Mesenchymal stem cell (in vitro differentiated cells and primary cell): ENCODE data around the gene CDH3.

Experiments
- DNase-seq: peaks from one replicate; pipeline ENCODE4 v3.0.0-alpha.2; 2013
- H2AFZ ChIP-seq: one replicate; pipeline ENCODE4 v1.6.1; 2013; ENCODE audit warnings: low read depth, mild to moderate bottlenecking, control low read depth, inconsistent platforms, low read length, moderate library complexity
- H2AK5ac ChIP-seq: 2 replicates; pipeline ENCODE4 v1.6.1; 2013; ENCODE audit warnings: low read length, moderate library complexity, mild to moderate bottlenecking, inconsistent platforms; ENCODE audit not compliant: severe bottlenecking
- H2BK120ac ChIP-seq: one replicate; pipeline ENCODE4 v1.6.1; 2013; ENCODE audit warnings: low read depth, mild to moderate bottlenecking, inconsistent platforms, low read length, moderate library complexity
- H2BK12ac ChIP-seq, 2 experiments: one replicate each; pipeline ENCODE4 v1.6.1; 2013; ENCODE audit warnings: inconsistent platforms in 2 of 2, low read length in 2 of 2, mild to moderate bottlenecking in 2 of 2, moderate library complexity in 2 of 2, control low read depth in 1 of 2
- H2BK15ac ChIP-seq: one replicate; pipeline ENCODE4 v1.6.1; 2013; ENCODE audit warnings: mild to moderate bottlenecking, low read depth, inconsistent platforms; ENCODE audit not compliant: poor library complexity, severe bottlenecking
- H2BK5ac ChIP-seq: 2 replicates; pipeline ENCODE4 v1.6.1; 2013; ENCODE audit warnings: low read depth, mild to moderate bottlenecking, low read length, control low read depth, inconsistent platforms; ENCODE audit not compliant: poor library complexity, severe bottlenecking
- H3K14ac ChIP-seq, 2 experiments: one replicate each; pipeline ENCODE4 v1.6.1; 2013; ENCODE audit warnings: inconsistent platforms in 2 of 2, low read length in 2 of 2, control low read depth in 1 of 2, mild to moderate bottlenecking in 1 of 2, moderate library complexity in 1 of 2
- H3K18ac ChIP-seq, 2 experiments: one replicate each; pipeline ENCODE4 v1.6.1; 2013; ENCODE audit warnings: inconsistent platforms in 2 of 2, low read length in 2 of 2, control low read depth in 1 of 2, low read depth in 1 of 2, mild to moderate bottlenecking in 1 of 2
- H3K23ac ChIP-seq, 2 experiments: one replicate each; pipeline ENCODE4 v1.6.1; 2013; ENCODE audit warnings: inconsistent platforms in 2 of 2, low read length in 2 of 2, mild to moderate bottlenecking in 2 of 2, moderate library complexity in 2 of 2, control low read depth in 1 of 2
- H3K27ac ChIP-seq: 2 replicates; pipeline ENCODE4 v1.5.1; 2013; ENCODE audit warnings: mild to moderate bottlenecking, moderate library complexity, low read length, control low read depth, inconsistent platforms; ENCODE audit not compliant: poor library complexity, severe bottlenecking
- H3K27me3 ChIP-seq, 2 experiments: 2 replicates each; pipeline versions ENCODE4 v1.6.1 to v1.7.0; 2013; ENCODE audit warnings: low read length in 2 of 2, mild to moderate bottlenecking in 2 of 2, moderate library complexity in 2 of 2, control low read depth in 1 of 2, inconsistent platforms in 1 of 2; ENCODE audit not compliant: control insufficient read depth in 1 of 2, insufficient read depth in 1 of 2
- H3K36me3 ChIP-seq, 2 experiments: 2 replicates each; pipeline versions ENCODE4 v1.6.1 to v1.7.0; 2013; ENCODE audit warnings: low read length in 2 of 2, control low read depth in 1 of 2, inconsistent platforms in 1 of 2, low read depth in 1 of 2, mild to moderate bottlenecking in 1 of 2; ENCODE audit not compliant: insufficient read depth in 2 of 2, control insufficient read depth in 1 of 2
- H3K4ac ChIP-seq, 2 experiments: one replicate each; pipeline ENCODE4 v1.6.1; 2013; ENCODE audit warnings: inconsistent platforms in 2 of 2, low read length in 2 of 2, mild to moderate bottlenecking in 2 of 2, moderate library complexity in 2 of 2, control low read depth in 1 of 2, low read depth in 1 of 2
- H3K4me1 ChIP-seq: 2 replicates; pipeline ENCODE4 v1.6.1; 2013; ENCODE audit warnings: low read depth, low read length, control low read depth; ENCODE audit not compliant: control insufficient read depth, insufficient read depth
- H3K4me2 ChIP-seq: 2 replicates; pipeline ENCODE4 v1.6.1; 2013; ENCODE audit warnings: low read length, mild to moderate bottlenecking, inconsistent platforms; ENCODE audit not compliant: poor library complexity, severe bottlenecking
- H3K4me3 ChIP-seq, 2 experiments: 2 replicates each; pipeline versions ENCODE4 v1.5.1 to v1.7.0; 2013; ENCODE audit warnings: low read length in 2 of 2, mild to moderate bottlenecking in 2 of 2, control low read depth in 1 of 2, low read depth in 1 of 2; ENCODE audit not compliant: insufficient read depth in 1 of 2
- H3K79me1 ChIP-seq: replicated peaks from 2 replicates; pipeline ENCODE4 v1.6.1; 2013; ENCODE audit warnings: mild to moderate bottlenecking, control low read depth, low read length, inconsistent platforms; ENCODE audit not compliant: poor library complexity, severe bottlenecking
- H3K9ac ChIP-seq: 2 replicates; pipeline ENCODE4 v1.7.0; 2013; ENCODE audit warnings: mild to moderate bottlenecking, low read length, moderate library complexity
- H3K9me3 ChIP-seq: 2 replicates; pipeline ENCODE4 v1.7.0; 2013; ENCODE audit warnings: mild to moderate bottlenecking, low read length; ENCODE audit not compliant: control insufficient read depth
- H4K8ac ChIP-seq: one replicate; pipeline ENCODE4 v1.6.1; 2013; ENCODE audit warnings: inconsistent platforms, mild to moderate bottlenecking, low read length, moderate library complexity
- H4K91ac ChIP-seq: one replicate; pipeline ENCODE4 v1.6.1; 2013; ENCODE audit warnings: mild to moderate bottlenecking, low read length, inconsistent platforms
- WGBS: methylation state at CpG from one replicate; pipeline ENCODE4 v1.1.7; 2013; ENCODE audit warnings: mixed read lengths; 5-methylcytosine and 5-hydroxymethylcytosine counted together

The CDH3 gene

GRCh38 chr16:68660359-68660795 lies 15.3 kb downstream of the CDH3 start:
- Histone ChIP-seq H2BK15ac (no peak overlapping the region), H3K9ac (no peak overlapping the region), H2BK120ac (no peak overlapping the region), H3K14ac (no peak overlapping the region), H3K23ac (no peak overlapping the region), H2BK12ac (no peak overlapping the region), H2AFZ (no peak overlapping the region), H3K4me3 (no peak overlapping the region), H2BK5ac (no peak overlapping the region), H3K36me3 (no peaks in the 10 kb centered on the region), H4K91ac (no peak overlapping the region), H3K27me3 (peaks cover 16 to 22% of the 10 kb centered on the region in 2 experiments), H4K8ac (no peak overlapping the region), H3K4me2 (no peak overlapping the region), H3K9me3 (no peaks in the 10 kb centered on the region), H3K18ac (no peak overlapping the region), H3K79me1 (no peaks in the 10 kb centered on the region), H2AK5ac (no peak overlapping the region), H3K27ac (no peak overlapping the region), H3K4me1 (peaks cover 7% of the 10 kb centered on the region), H3K4ac (no peak overlapping the region)
- 63% methylated on average over 1 of the region's 6 CpGs for WGBS
- peak; percentile 32 for DNase-seq

- no peak overlapping the region for H3K27ac ChIP-seq
- WGBS = 86% methylated on average over 1 of the region's 1 CpG
These were observed 16.9 kb downstream of the CDH3 start for GRCh38 chr16:68662035-68662434.

GRCh38 chr16:68664297-68664696 lies 19.2 kb downstream of the CDH3 start:
- Histone ChIP-seq H3K27ac (no peak overlapping the region), H4K91ac (no peak overlapping the region), H2BK120ac (no peak overlapping the region), H2BK12ac (no peak overlapping the region), H2AK5ac (no peak overlapping the region), H3K27me3 (peaks cover 0 to 4% of the 10 kb centered on the region in 2 experiments), H3K4me3 (no peak overlapping the region), H2BK15ac (no peak overlapping the region), H3K4me1 (peaks cover 3% of the 10 kb centered on the region), H3K36me3 (no peaks in the 10 kb centered on the region), H4K8ac (no peak overlapping the region), H2BK5ac (no peak overlapping the region), H2AFZ (no peak overlapping the region), H3K4me2 (no peak overlapping the region), H3K23ac (no peak overlapping the region), H3K4ac (no peak overlapping the region), H3K9me3 (no peaks in the 10 kb centered on the region), H3K9ac (no peak overlapping the region), H3K14ac (no peak overlapping the region), H3K18ac (no peak overlapping the region), H3K79me1 (no peaks in the 10 kb centered on the region)
- no peak for DNase-seq
- 86% methylated on average over 2 of the region's 2 CpGs for WGBS

More at GRCh38 chr16:68662035-68662434, 16.9 kb downstream of the CDH3 start:
- no peak overlapping the region for H2BK15ac ChIP-seq
- H3K14ac ChIP-seq = no peak overlapping the region
- H4K91ac ChIP-seq = no peak overlapping the region
- peaks cover 4 to 5% of the 10 kb centered on the region in 2 experiments for H3K27me3 ChIP-seq
- H3K4me1 ChIP-seq = peaks cover 9% of the 10 kb centered on the region
- H3K18ac ChIP-seq = no peak overlapping the region
- H3K4me2 ChIP-seq = no peak overlapping the region
- no peak overlapping the region for H2BK12ac ChIP-seq
- DNase-seq = no peak
- no peak overlapping the region for H2BK5ac ChIP-seq
- H3K79me1 ChIP-seq = no peaks in the 10 kb centered on the region
- H3K36me3 ChIP-seq = no peaks in the 10 kb centered on the region
- no peak overlapping the region for H3K23ac ChIP-seq
- no peak overlapping the region for H2BK120ac ChIP-seq
- no peak overlapping the region for H3K4ac ChIP-seq
- H3K9me3 ChIP-seq = no peaks in the 10 kb centered on the region
- no peak overlapping the region for H2AFZ ChIP-seq
- H3K9ac ChIP-seq = no peak overlapping the region
- no peak overlapping the region for H2AK5ac ChIP-seq
- no peak overlapping the region for H3K4me3 ChIP-seq
- H4K8ac ChIP-seq = no peak overlapping the region

GRCh38 chr16:68665501-68665900 lies 20.4 kb downstream of the CDH3 start:
- no peak overlapping the region for H4K8ac ChIP-seq
- H3K9ac ChIP-seq = no peak overlapping the region
- no peak overlapping the region for H2BK15ac ChIP-seq
- peaks cover 3% of the 10 kb centered on the region for H3K4me1 ChIP-seq
- no peaks in the 10 kb centered on the region for H3K36me3 ChIP-seq
- H3K4me2 ChIP-seq = no peak overlapping the region
- H3K79me1 ChIP-seq = no peaks in the 10 kb centered on the region
- WGBS = 78% methylated on average over 5 of the region's 5 CpGs
- H3K4me3 ChIP-seq = no peak overlapping the region
- H2BK120ac ChIP-seq = no peak overlapping the region
- H2BK12ac ChIP-seq = no peak overlapping the region
- no peak for DNase-seq
- H3K14ac ChIP-seq = no peak overlapping the region
- H4K91ac ChIP-seq = no peak overlapping the region
- H3K18ac ChIP-seq = no peak overlapping the region
- peaks cover 0 to 4% of the 10 kb centered on the region in 2 experiments for H3K27me3 ChIP-seq
- H3K4ac ChIP-seq = no peak overlapping the region
- no peak overlapping the region for H2AK5ac ChIP-seq
- H2AFZ ChIP-seq = no peak overlapping the region
- H3K23ac ChIP-seq = no peak overlapping the region
- H3K27ac ChIP-seq = no peak overlapping the region
- H2BK5ac ChIP-seq = no peak overlapping the region
- H3K9me3 ChIP-seq = no peaks in the 10 kb centered on the region
